SK-N-SH treated with all-trans-retinoic acid at 6 μM for 48 hours (cell line): ENCODE data around the gene SLC38A3.

Source experiments
- ATAC-seq: fragments of 200-7000 bp; cut with Tn5 transposase; 3 replicates; pipeline ENCODE4 v1.9.1; 2020; ENCODE audit warnings: mild to moderate bottlenecking, moderate library complexity
- ARNTL ChIP-seq: fragments of 450-650 bp; formaldehyde crosslinking; IDR thresholded peaks from 2 replicates; pipeline ENCODE4 v1.5.0; 2020; ENCODE audit warnings: low read depth, mild to moderate bottlenecking, moderate library complexity, borderline replicate concordance
- BACH2 ChIP-seq: fragments of 250-450 bp; sonication (Bioruptor Pico); IDR thresholded peaks from 2 replicates; pipeline ENCODE4 v1.9.0; 2021; ENCODE audit warnings: mild to moderate bottlenecking, borderline replicate concordance
- CREB5 ChIP-seq: fragments of 250-450 bp; sonication (Bioruptor Pico); IDR thresholded peaks from 2 replicates; pipeline ENCODE4 v1.5.1; 2020; ENCODE audit warnings: low read depth, mild to moderate bottlenecking, moderate library complexity
- CSDC2 ChIP-seq: fragments of 250-450 bp; sonication (Bioruptor Pico); IDR thresholded peaks from 2 replicates; pipeline ENCODE4 v1.5.0; 2020; ENCODE audit warnings: mild to moderate bottlenecking, moderate library complexity
- CSRNP3 ChIP-seq: fragments of 250-450 bp; sonication (Bioruptor Pico); IDR thresholded peaks from 2 replicates; pipeline ENCODE4 v1.5.1; 2021; ENCODE audit warnings: mild to moderate bottlenecking, moderate library complexity
- ESRRG ChIP-seq: fragments of 250-450 bp; sonication (Bioruptor Pico); IDR thresholded peaks from 2 replicates; pipeline ENCODE4 v1.6.1; 2021; ENCODE audit warnings: mild to moderate bottlenecking
- ISL1 ChIP-seq: fragments of 250-450 bp; sonication (Bioruptor Pico); IDR thresholded peaks from 2 replicates; pipeline ENCODE4 v2.1.2; 2022; ENCODE audit warnings: mild to moderate bottlenecking, moderate library complexity
- OSR1 ChIP-seq: fragments of 250-450 bp; sonication (Bioruptor Pico); IDR thresholded peaks from 2 replicates; pipeline ENCODE4 v1.8.0; 2022; ENCODE audit warnings: moderate library complexity, mild to moderate bottlenecking, inconsistent platforms
- POU6F1 ChIP-seq: fragments of 250-450 bp; sonication (Bioruptor Pico); IDR thresholded peaks from 2 replicates; pipeline ENCODE4 v1.8.0; 2021; ENCODE audit warnings: low read depth, mild to moderate bottlenecking, moderate library complexity, borderline replicate concordance
- PPARA ChIP-seq: fragments of 250-450 bp; sonication (Bioruptor Pico); IDR thresholded peaks from 2 replicates; pipeline ENCODE4 v1.5.0; 2020; ENCODE audit warnings: mild to moderate bottlenecking, borderline replicate concordance
- RARB ChIP-seq: fragments of 250-450 bp; sonication (Bioruptor Pico); IDR thresholded peaks from 2 replicates; pipeline ENCODE4 v1.8.0; 2021; ENCODE audit warnings: mild to moderate bottlenecking, moderate library complexity
- SNAI2 ChIP-seq: fragments of 250-450 bp; sonication (Bioruptor Pico); IDR thresholded peaks from 2 replicates; pipeline ENCODE4 v1.5.0; 2020; ENCODE audit warnings: mild to moderate bottlenecking, moderate library complexity
- TCF4 ChIP-seq: fragments of 250-450 bp; sonication (Bioruptor Pico); IDR thresholded peaks from 2 replicates; pipeline ENCODE4 v1.8.0; 2021; ENCODE audit warnings: mild to moderate bottlenecking, moderate library complexity, borderline replicate concordance
- TOX ChIP-seq: fragments of 250-450 bp; sonication (Bioruptor Pico); IDR thresholded peaks from 2 replicates; pipeline ENCODE4 v1.8.0; 2021; ENCODE audit warnings: mild to moderate bottlenecking, moderate library complexity, borderline replicate concordance
- TSHZ2 ChIP-seq: fragments of 250-450 bp; sonication (Bioruptor Pico); IDR thresholded peaks from 2 replicates; pipeline ENCODE4 v1.5.0; 2020; ENCODE audit warnings: mild to moderate bottlenecking, moderate library complexity
- ZC3H10 ChIP-seq: fragments of 250-450 bp; sonication (Bioruptor Pico); IDR thresholded peaks from 2 replicates; pipeline ENCODE4 v1.5.1; 2021; ENCODE audit warnings: mild to moderate bottlenecking, moderate library complexity
- ZFP3 ChIP-seq: fragments of 250-450 bp; sonication (Bioruptor Pico); IDR thresholded peaks from 2 replicates; pipeline ENCODE4 v1.5.0; 2020; ENCODE audit warnings: mild to moderate bottlenecking, moderate library complexity
- ZFP30 ChIP-seq: fragments of 450-650 bp; formaldehyde crosslinking; IDR thresholded peaks from 2 replicates; pipeline ENCODE4 v1.5.0; 2022; ENCODE audit warnings: mild to moderate bottlenecking, moderate library complexity
- ZNF565 ChIP-seq: fragments of 450-650 bp; formaldehyde crosslinking; conservative IDR thresholded peaks from 2 replicates; pipeline ENCODE4 v1.5.0; 2020; ENCODE audit warnings: low read depth, mild to moderate bottlenecking, moderate library complexity
- ZNF70 ChIP-seq: fragments of 450-650 bp; formaldehyde crosslinking; IDR thresholded peaks from 2 replicates; pipeline ENCODE4 v1.5.0; 2020; ENCODE audit warnings: mild to moderate bottlenecking, moderate library complexity
- ZNF8 ChIP-seq: fragments of 450-650 bp; formaldehyde crosslinking; IDR thresholded peaks from 2 replicates; pipeline ENCODE4 v1.5.0; 2020; ENCODE audit warnings: mild to moderate bottlenecking, moderate library complexity

The SLC38A3 gene

GRCh38 chr3:50174947-50175524 lies 30.0 kb upstream of the SLC38A3 start:
- no peak for ATAC-seq
- TF ChIP-seq TCF4 (no peak), ESRRG (CRISPR knock-in tag) (no peak), ARNTL (CRISPR knock-in tag) (no peak), ZNF70 (CRISPR knock-in tag) (no peak), OSR1 (CRISPR knock-in tag) (no peak), CSRNP3 (CRISPR knock-in tag) (no peak), ZFP30 (no peak), CSDC2 (CRISPR knock-in tag) (no peak), BACH2 (CRISPR knock-in tag) (no peak), CREB5 (CRISPR knock-in tag) (no peak), ZFP3 (CRISPR knock-in tag) (no peak), TOX (CRISPR knock-in tag) (no peak), RARB (CRISPR knock-in tag) (no peak), TSHZ2 (no peak), ZNF8 (CRISPR knock-in tag) (no peak), POU6F1 (CRISPR knock-in tag) (no peak)

- no peak for ATAC-seq
These were observed 27.7 kb upstream of the SLC38A3 start for GRCh38 chr3:50177346-50177745.

More at GRCh38 chr3:50177346-50177745, 27.7 kb upstream of the SLC38A3 start:
- TF ChIP-seq CSRNP3 (CRISPR knock-in tag) (no peak), SNAI2 (CRISPR knock-in tag) (no peak), ZNF565 (no peak), TOX (CRISPR knock-in tag) (no peak), CSDC2 (CRISPR knock-in tag) (no peak), ZC3H10 (no peak), ARNTL (CRISPR knock-in tag) (no peak), TCF4 (no peak), PPARA (no peak), OSR1 (CRISPR knock-in tag) (no peak), CREB5 (CRISPR knock-in tag) (no peak), ZFP30 (no peak), ISL1 (CRISPR knock-in tag) (no peak), ZNF8 (CRISPR knock-in tag) (no peak), POU6F1 (CRISPR knock-in tag) (no peak)
